Activated CD4-positive, alpha-beta memory T cell treated with anti-CD3 and anti-CD28 coated beads, Interleukin-2, amount 10 ng/mL, durations not matched to agents 7 days and 5 days (primary cell): ENCODE measurements around the gene MYO5B. TPM values are rescaled to one million over a fixed set of nuclear protein-coding genes. Genes with fewer than 3 reads are reported as not detected.
A peak's percentile ranks its signal among the peaks of the same experiment; 100 is the strongest.

Experiments
- CTCF ChIA-PET: fragments of 350-600 bp; sonication (Branson Sonifier 250); formaldehyde crosslinking; loops from one replicate; lab custom pipeline; 2021; ENCODE audit warnings: antibody characterized with exemption, inconsistent platforms; lab: Charles Lee
- POLR2A ChIA-PET: fragments of 350-600 bp; sonication (Branson Sonifier 250); formaldehyde crosslinking; loops from one replicate; lab custom pipeline; 2021; ENCODE audit warnings: antibody characterized with exemption; lab: Charles Lee
- DNase-seq: peaks from one replicate; pipeline ENCODE4 v3.0.0-alpha.2; 2020
- H3K27ac Mint-ChIP-seq: one replicate; pipeline ENCODE4 v1.8.0; 2021; ENCODE audit warnings: mild to moderate bottlenecking, mixed read lengths
- H3K27me3 Mint-ChIP-seq: one replicate; pipeline ENCODE4 v1.8.0; 2021; ENCODE audit warnings: mixed read lengths
- H3K36me3 Mint-ChIP-seq: one replicate; pipeline ENCODE4 v1.8.0; 2021; ENCODE audit warnings: low read depth, mixed read lengths
- H3K4me1 Mint-ChIP-seq: one replicate; pipeline ENCODE4 v1.8.0; 2021; ENCODE audit warnings: mixed read lengths
- H3K4me3 Mint-ChIP-seq: one replicate; pipeline ENCODE4 v1.8.0; 2021; ENCODE audit warnings: mild to moderate bottlenecking, mixed read lengths
- H3K9me3 Mint-ChIP-seq: one replicate; pipeline ENCODE4 v1.8.0; 2021; ENCODE audit warnings: mixed read lengths
- total RNA-seq, 2 experiments: library from RNA; stranded (reverse); gene quantifications; one replicate each; pipeline ENCODE4 v1.2.3, GENCODE V29; 2021

The MYO5B gene
- total RNA-seq, 2 experiments from 2014 or later, result not detected

DNA sequence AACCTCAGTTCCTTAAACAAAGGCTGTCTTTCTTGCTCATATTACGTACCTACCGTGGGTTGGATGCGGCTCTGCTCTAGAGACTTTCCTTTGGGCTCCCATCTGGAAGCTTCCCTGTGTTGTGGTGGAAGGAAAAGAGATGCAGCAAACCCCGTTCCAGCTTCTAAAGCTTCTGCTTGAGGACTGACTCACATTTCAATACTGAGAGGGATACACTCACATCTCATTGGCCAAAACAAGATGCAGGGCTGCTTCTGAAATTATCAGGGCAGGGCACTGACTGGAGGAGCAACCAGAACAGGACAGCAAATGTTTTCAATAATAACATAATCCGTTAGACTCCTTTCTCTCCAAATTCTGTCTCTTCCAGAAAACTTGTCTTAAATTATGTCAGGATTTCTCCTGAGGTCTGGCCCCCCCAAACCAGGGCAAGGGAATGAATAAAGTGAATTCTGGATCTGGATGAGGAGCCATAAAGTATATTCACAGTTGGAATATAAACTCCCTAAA, 4.5 kb upstream of the MYO5B start:
- POLR2A ChIA-PET, result no interaction called here
- peaks cover 10% of the 10 kb centered on the region for H3K4me1 Mint-ChIP-seq
- no peaks in the 10 kb centered on the region for H3K9me3 Mint-ChIP-seq
- no peak for DNase-seq
- CTCF ChIA-PET, result no interaction called here
- peaks cover 62% of the 10 kb centered on the region for H3K27me3 Mint-ChIP-seq
- H3K4me3 Mint-ChIP-seq, result no peak overlapping the region
- no peak overlapping the region for H3K27ac Mint-ChIP-seq
- no peaks in the 10 kb centered on the region for H3K36me3 Mint-ChIP-seq

GRCh38 chr18:50196261-50196660, 1.3 kb upstream of the MYO5B start:
- Mint-ChIP-seq H3K4me3 (no peak overlapping the region), H3K27me3 (peaks cover 66% of the 10 kb centered on the region), H3K4me1 (peaks cover 10% of the 10 kb centered on the region), H3K27ac (no peak overlapping the region), H3K9me3 (no peaks in the 10 kb centered on the region), H3K36me3 (no peaks in the 10 kb centered on the region)
- no peak for DNase-seq
- ChIA-PET POLR2A (no interaction called here), CTCF (interaction anchor here (0.6 to 2.7 kb wide), 3 partner anchors 8 to 161 kb away, joined by 4 to 18 read pairs (median 4); no protein-coding TSS in a partner anchor)

DNA sequence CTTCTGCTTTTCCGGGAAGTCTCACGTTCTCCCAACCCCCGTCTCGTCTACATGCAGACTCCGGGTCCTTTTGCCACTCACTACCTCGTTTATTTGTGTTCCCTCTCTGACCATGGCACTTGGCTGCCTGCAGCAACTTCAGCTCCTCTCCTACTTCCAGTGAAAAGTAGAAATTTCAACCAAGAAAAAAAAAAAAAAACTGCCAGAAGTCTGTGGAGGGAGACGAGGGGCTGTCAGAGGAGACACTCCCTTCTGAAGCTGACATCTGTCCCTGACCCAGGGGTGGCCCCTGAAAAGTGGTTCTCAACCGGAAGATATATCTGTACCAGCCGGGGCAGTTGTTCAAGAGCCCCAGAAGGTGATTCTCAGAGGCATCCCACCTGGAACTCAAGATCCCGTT, 742 bp upstream of the MYO5B start:
- H3K27ac Mint-ChIP-seq, result no peak overlapping the region
- no peaks in the 10 kb centered on the region for H3K36me3 Mint-ChIP-seq
- no peak overlapping the region for H3K4me3 Mint-ChIP-seq
- POLR2A ChIA-PET, result no interaction called here
- H3K4me1 Mint-ChIP-seq, result peaks cover 10% of the 10 kb centered on the region
- no peaks in the 10 kb centered on the region for H3K9me3 Mint-ChIP-seq
- no peak for DNase-seq
- CTCF ChIA-PET, result interaction anchor here (0.6 to 2.7 kb wide), 7 partner anchors 8 to 685 kb away, joined by 3 to 18 read pairs (median 4); no protein-coding TSS in a partner anchor
- H3K27me3 Mint-ChIP-seq, result peaks cover 67% of the 10 kb centered on the region

DNA sequence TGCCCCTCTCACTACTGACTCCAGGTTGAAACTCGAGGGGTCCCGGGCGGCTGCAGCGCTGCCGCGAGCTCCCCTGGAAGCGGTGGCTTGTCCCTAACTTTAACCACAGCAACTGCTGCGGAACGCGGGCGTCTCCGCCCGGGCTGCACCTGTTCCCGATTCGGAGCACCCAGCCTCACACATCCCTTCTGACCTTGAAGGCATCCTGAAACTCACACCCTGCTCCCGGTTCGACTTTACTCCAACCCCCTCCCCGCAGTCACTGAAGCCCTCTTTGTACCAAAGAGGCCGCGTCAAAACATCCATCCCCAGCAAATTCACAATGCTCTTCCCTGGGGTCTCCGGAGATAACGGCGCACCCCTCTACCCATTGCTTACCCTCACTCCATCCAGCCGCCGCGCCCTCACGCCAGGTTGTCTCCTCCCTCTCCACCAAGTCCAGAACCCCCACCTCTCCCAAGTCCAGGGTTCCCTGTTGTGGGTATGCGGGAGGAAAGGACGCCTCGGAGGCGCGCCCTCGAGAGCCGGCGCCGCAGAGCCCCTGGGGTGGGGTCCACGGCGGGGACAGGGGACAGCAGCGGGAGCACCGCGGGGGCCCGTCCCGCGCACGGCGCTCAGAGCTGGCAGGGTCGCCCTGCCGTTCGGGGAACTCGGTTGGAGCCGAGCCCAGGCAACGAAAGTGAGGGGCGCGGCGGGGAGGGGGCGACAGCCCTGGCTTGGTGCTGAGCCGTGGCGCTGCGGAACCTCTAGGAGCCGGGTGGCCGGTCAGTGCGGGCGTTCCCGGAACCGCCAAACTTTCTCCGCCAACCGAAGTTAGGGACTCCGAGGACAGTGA, 934 bp downstream of the MYO5B start:
- POLR2A ChIA-PET, result no interaction called here
- no peaks in the 10 kb centered on the region for H3K36me3 Mint-ChIP-seq
- H3K9me3 Mint-ChIP-seq, result no peaks in the 10 kb centered on the region
- no peak overlapping the region for H3K27ac Mint-ChIP-seq
- H3K27me3 Mint-ChIP-seq, result peaks cover 72% of the 10 kb centered on the region
- H3K4me3 Mint-ChIP-seq, result peak overlapping the region; percentile 8
- no peak for DNase-seq
- H3K4me1 Mint-ChIP-seq, result peaks cover 11% of the 10 kb centered on the region
- CTCF ChIA-PET, result interaction anchor here (0.6 to 1.2 kb wide), 4 partner anchors 96 to 185 kb away, joined by 3 to 7 read pairs (median 4); no protein-coding TSS in a partner anchor

DNA sequence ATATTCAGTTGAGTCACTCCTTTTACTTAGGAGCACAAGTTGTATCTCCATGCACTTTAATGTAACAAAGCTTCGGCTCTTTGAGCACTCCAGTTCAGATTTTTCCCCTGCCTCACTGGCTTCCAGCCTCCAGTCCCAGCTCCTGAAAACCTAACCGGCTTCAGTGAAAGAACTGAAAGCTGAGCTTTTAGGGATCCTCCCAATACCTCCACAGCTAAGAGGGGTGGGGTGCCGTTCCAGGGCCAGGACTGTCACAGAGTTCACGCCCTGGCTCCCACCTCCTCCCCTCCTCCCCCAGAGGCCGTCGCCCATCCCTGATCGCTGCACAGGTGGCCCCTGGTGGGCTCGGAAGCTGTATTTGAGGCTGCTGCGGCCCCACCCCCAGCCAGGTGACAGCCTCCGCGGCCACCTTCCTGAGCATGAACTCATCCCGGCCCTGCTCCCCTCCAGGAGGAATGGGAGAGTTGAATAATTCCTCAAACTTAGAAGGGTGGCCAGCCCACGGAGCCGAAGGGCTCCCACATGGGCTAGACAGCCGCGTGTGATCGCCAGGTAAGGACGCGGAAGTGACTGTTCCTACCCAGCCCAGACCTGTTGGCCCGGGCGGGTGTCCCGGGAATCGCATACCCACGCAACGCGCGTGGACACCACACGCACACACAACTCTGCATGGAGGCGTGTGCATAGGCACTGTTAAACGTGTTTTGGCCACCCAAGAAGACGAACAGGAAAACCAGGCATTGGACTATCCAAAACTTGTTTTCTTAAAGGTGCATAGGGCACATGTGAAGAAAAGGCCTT, 1.8 kb downstream of the MYO5B start:
- H3K4me1 Mint-ChIP-seq, result peaks cover 11% of the 10 kb centered on the region
- ChIA-PET POLR2A (no interaction called here), CTCF (no interaction called here)
- DNase-seq, result no peak
- no peak overlapping the region for H3K27ac Mint-ChIP-seq
- peaks cover 74% of the 10 kb centered on the region for H3K27me3 Mint-ChIP-seq
- H3K36me3 Mint-ChIP-seq, result no peaks in the 10 kb centered on the region
- H3K9me3 Mint-ChIP-seq, result no peaks in the 10 kb centered on the region
- H3K4me3 Mint-ChIP-seq, result no peak overlapping the region

DNA sequence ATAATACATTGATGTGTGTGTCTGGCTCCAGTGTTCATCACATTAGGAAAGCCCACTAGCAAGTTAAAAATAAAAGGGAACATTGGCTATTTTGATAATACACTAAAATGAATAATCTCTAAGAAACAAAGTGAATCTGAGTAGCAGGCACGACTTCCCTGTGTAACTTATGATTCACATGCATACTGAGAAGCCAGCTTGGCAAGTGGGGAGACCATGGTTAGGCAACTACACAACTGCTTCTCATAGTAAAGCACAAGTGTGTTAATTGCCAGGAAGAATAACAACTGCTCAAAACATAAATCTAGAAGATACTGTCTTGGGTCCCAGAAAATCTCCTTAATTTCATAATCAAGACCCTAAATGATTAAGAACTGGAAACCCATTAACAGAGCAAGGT, 4.0 kb downstream of the MYO5B start:
- Mint-ChIP-seq H3K27ac (no peak overlapping the region), H3K4me3 (no peak overlapping the region), H3K9me3 (no peaks in the 10 kb centered on the region), H3K27me3 (peaks cover 63% of the 10 kb centered on the region), H3K4me1 (peaks cover 11% of the 10 kb centered on the region), H3K36me3 (no peaks in the 10 kb centered on the region)
- CTCF ChIA-PET, result interaction anchor here (1.4 kb wide), 1 partner anchor 78 kb away, joined by 4 read pairs; no protein-coding TSS in a partner anchor
- DNase-seq, result no peak
- POLR2A ChIA-PET, result no interaction called here

DNA sequence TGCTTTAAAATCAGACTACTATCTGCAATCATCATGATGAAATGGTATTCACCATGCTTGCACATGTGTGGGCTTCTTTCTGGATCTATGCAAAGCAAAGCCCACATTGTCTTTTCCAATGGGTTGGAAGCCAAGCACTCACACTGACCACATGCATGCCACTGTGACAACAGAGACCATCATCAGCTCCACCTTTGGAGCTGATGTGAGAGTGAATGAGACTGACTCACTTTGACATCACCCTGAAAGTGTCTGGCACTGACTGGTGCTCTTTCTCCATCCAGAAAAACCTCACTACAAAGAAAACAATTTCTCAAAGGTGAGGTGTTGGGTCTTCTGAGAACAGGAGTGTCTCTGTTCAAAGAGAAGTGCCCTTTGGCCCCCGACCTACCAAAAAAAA, 4.7 kb downstream of the MYO5B start:
- Mint-ChIP-seq H3K27me3 (peaks cover 56% of the 10 kb centered on the region), H3K4me3 (no peak overlapping the region), H3K27ac (no peak overlapping the region), H3K4me1 (peaks cover 7% of the 10 kb centered on the region), H3K9me3 (no peaks in the 10 kb centered on the region), H3K36me3 (no peaks in the 10 kb centered on the region)
- ChIA-PET POLR2A (no interaction called here), CTCF (no interaction called here)
- no peak for DNase-seq

DNA sequence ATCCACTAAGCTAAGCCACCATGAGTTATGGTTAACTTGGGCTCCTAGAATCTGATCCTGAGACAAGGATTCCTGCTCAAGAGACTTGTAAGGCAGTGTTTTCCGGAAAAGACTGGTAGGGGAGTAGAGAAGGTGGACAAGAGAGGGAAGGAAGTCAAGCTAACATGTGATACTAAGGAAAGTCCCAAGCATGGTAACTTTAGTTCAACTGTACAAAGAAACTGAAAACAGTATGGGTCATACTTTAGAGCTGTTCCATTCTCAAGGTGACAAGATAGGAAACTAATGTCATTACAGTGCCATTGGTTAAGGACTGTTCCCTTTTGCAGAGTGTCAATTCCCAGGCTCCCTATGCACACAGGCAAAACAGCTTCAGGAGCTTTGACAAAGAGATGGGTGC, 5.8 kb downstream of the MYO5B start:
- peaks cover 57% of the 10 kb centered on the region for H3K27me3 Mint-ChIP-seq
- H3K4me3 Mint-ChIP-seq, result no peak overlapping the region
- peaks cover 6% of the 10 kb centered on the region for H3K4me1 Mint-ChIP-seq
- ChIA-PET CTCF (interaction anchor here (0.6 kb wide), 1 partner anchor 268 kb away, joined by 4 read pairs; no protein-coding TSS in a partner anchor), POLR2A (no interaction called here)
- DNase-seq, result no peak
- H3K27ac Mint-ChIP-seq, result no peak overlapping the region
- no peaks in the 10 kb centered on the region for H3K36me3 Mint-ChIP-seq
- H3K9me3 Mint-ChIP-seq, result no peaks in the 10 kb centered on the region

- Mint-ChIP-seq H3K27ac (no peak overlapping the region), H3K27me3 (peaks cover 56% of the 10 kb centered on the region), H3K4me1 (peaks cover 3% of the 10 kb centered on the region), H3K36me3 (no peaks in the 10 kb centered on the region), H3K4me3 (no peak overlapping the region), H3K9me3 (no peaks in the 10 kb centered on the region)
- POLR2A ChIA-PET, result no interaction called here
- CTCF ChIA-PET, result no interaction called here
- DNase-seq, result no peak
Observed at GRCh38 chr18:50188652-50189051, 6.3 kb downstream of the MYO5B start.

DNA sequence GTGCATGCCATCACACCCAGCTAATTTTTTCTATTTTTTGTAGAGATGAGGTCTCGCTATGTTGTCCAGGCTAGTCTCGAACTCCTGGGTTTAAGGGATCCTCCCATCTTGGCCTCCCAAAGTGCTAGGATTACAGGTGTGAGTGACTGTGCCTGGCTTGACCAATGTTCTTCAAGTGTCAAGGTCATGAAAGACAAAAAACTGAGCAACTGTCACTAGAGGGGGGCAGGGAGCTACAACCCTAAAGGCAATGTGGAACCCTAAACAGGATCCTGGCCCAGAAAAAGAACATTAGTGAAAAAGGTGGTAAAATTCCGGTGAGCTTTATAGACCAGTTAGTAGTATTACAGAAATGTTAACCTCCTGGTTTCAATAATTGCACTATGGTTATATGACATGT, 7.3 kb downstream of the MYO5B start:
- DNase-seq, result no peak
- H3K4me3 Mint-ChIP-seq, result no peak overlapping the region
- ChIA-PET CTCF (no interaction called here), POLR2A (no interaction called here)
- peaks cover 1% of the 10 kb centered on the region for H3K4me1 Mint-ChIP-seq
- no peaks in the 10 kb centered on the region for H3K36me3 Mint-ChIP-seq
- no peak overlapping the region for H3K27ac Mint-ChIP-seq
- no peaks in the 10 kb centered on the region for H3K9me3 Mint-ChIP-seq
- peaks cover 47% of the 10 kb centered on the region for H3K27me3 Mint-ChIP-seq

GRCh38 chr18:50186385-50186784, 8.6 kb downstream of the MYO5B start:
- Mint-ChIP-seq H3K27ac (no peak overlapping the region), H3K27me3 (peaks cover 46% of the 10 kb centered on the region), H3K4me3 (no peak overlapping the region), H3K9me3 (no peaks in the 10 kb centered on the region), H3K36me3 (no peaks in the 10 kb centered on the region), H3K4me1 (peaks cover 1% of the 10 kb centered on the region)
- POLR2A ChIA-PET, result no interaction called here
- no peak for DNase-seq
- CTCF ChIA-PET, result interaction anchor here (2.0 kb wide), 1 partner anchor 9 kb away, joined by 9 read pairs; the partner anchor contains the start of gene MYO5B

DNA sequence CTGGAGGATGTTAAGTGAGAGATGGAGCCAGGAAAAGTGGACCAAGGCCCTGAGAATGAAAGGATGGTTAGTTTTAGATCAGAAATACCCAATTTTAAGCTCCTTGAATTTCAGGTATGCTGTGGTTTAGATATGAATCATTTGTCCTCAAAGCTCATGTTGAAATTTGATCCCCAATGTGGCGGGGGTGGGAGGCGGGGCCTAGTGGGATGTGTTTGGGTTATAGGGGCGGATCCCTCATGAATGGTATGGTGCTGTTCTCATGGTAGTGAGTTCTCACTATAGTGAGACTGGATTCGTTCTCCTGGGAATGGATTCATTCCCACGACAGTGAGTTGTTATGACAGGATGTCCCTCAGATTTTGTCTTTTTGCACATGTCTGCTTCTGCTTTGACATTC, 11.4 kb downstream of the MYO5B start:
- Mint-ChIP-seq H3K4me1 (no peaks in the 10 kb centered on the region), H3K27ac (no peak overlapping the region), H3K36me3 (no peaks in the 10 kb centered on the region), H3K27me3 (peaks cover 34% of the 10 kb centered on the region), H3K4me3 (no peak overlapping the region), H3K9me3 (no peaks in the 10 kb centered on the region)
- no peak for DNase-seq
- POLR2A ChIA-PET, result no interaction called here
- CTCF ChIA-PET, result interaction anchor here (0.6 to 0.8 kb wide), 2 partner anchors 11 to 12 kb away, joined by 3 to 4 read pairs; partner anchors contain the start of gene MYO5B

DNA sequence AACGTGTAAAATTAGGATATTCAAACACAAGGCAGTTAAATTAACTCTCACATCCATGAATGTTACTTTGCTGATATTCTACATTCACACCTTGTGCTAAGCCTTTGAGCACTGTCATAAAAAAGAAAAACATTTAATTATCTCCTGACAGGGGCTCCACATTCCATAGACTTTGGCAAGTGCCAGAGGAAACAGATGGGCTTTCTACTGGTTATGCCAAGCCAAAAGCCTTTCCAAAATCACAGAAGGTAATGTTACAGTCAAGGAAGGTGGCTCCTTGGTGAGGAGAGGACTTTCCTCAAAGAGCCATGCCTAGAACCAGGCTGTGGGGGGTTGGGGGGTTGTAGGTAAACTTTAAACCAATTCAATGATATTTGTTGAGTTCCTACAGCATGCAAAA, 12.4 kb downstream of the MYO5B start:
- Mint-ChIP-seq H3K27me3 (peaks cover 43% of the 10 kb centered on the region), H3K4me3 (no peak overlapping the region), H3K9me3 (no peaks in the 10 kb centered on the region), H3K36me3 (no peaks in the 10 kb centered on the region), H3K27ac (no peak overlapping the region), H3K4me1 (no peaks in the 10 kb centered on the region)
- ChIA-PET CTCF (no interaction called here), POLR2A (no interaction called here)
- DNase-seq, result no peak
